Kidney glomerular epithelial cell (primary cell): Measurements from ENCODE around the gene EXOC3L1.

ENCODE experiments used
- DNase-seq: peaks from one replicate; lab custom pipeline; 2025; lab: John Stamatoyannopoulos, UW

The EXOC3L1 gene

DNA sequence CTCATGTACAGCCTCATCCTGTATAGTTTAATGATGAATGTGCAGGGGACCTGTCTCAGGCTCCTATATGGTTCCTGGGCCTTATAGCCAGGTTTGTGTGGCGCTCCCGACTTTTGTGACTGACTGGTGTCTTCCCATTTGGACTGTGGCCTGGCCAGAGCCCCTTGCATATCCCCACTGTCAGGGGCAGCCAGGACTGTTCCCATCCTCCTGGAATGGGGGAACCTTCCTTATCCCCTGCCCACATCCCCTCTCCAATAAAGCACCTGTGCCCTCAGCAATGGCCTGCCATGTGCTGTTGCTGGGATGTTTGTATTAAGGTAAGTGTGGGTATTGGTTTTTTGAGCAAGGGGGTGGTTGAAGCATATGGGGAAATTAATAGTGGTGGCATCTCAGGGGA is 41.7 kb downstream of the EXOC3L1 start:
- DNase-seq = no peak

- no peak for DNase-seq
Measured at GRCh38 chr16:67147437-67148140, 42.3 kb downstream of the EXOC3L1 start.

GRCh38 chr16:67146523-67147357 is 43.2 kb downstream of the EXOC3L1 start:
- no peak for DNase-seq

- no peak for DNase-seq
Measured at GRCh38 chr16:67145746-67146145, 44.2 kb downstream of the EXOC3L1 start.

DNA sequence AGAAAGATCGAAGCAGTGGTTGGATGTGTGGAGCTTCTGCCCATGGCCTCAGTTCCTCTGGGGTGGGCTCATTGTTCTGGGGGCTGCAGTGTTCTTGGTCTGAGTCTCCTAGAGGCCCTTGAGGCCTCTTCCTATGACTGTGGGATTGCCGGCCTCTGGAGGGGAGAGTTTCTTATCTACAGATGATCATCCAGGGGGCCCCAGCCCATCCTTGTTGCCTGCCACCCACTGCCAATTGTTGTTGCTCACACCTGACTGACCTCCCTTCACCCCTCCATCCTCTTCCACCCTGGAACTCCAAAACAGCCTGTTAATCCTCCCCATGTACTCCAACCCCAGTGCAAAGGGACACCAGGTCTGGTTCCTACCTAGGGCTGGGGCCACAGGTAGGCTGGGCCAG is 45.0 kb downstream of the EXOC3L1 start:
- no peak for DNase-seq

- no peak for DNase-seq
Measured at GRCh38 chr16:67142342-67142741, 47.6 kb downstream of the EXOC3L1 start.

DNA sequence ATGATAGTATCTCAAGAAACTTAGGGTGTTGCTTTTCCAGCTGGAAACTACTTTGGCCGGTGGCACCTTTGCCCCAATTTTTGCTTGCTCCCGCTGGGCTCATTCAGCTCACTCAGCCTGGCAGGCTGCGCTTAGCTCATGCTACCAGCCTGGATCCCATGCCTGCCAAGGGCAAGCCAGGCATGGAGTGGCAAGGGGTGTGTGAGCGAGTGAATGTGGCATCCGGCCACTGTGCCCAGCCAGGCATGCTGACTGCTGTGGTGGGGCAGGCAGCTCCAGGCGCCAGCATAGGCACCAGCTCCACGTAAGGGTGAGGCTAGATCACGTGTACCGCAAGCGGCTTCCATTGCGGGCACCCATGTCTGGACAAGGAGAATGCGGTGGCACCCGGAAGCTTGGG is 48.5 kb downstream of the EXOC3L1 start:
- no peak for DNase-seq

- peak; percentile 47 for DNase-seq
Measured at GRCh38 chr16:67137605-67138004, 52.3 kb downstream of the EXOC3L1 start.
